H9 (cell line): Measurements from ENCODE around the gene IL15. TPM values are rescaled to one million over a fixed set of nuclear protein-coding genes. Genes with fewer than 3 reads are reported as not detected.

Experiments
- DNase-seq: peaks from one replicate; pipeline ENCODE4 v3.0.0-alpha.2; 2017
- H2AFZ ChIP-seq: one replicate; pipeline ENCODE4 v1.6.1; 2013; ENCODE audit warnings: mild to moderate bottlenecking, low read length, control low read depth, moderate library complexity
- H2AK5ac ChIP-seq: 2 replicates; pipeline ENCODE4 v1.6.1; 2013; ENCODE audit warnings: low read length, control low read depth, mixed read lengths; ENCODE audit not compliant: insufficient read length
- H2BK120ac ChIP-seq: one replicate; pipeline ENCODE4 v1.6.1; 2013; ENCODE audit warnings: low read depth, mild to moderate bottlenecking, low read length, control low read depth, inconsistent platforms; ENCODE audit not compliant: poor library complexity, severe bottlenecking
- H2BK12ac ChIP-seq: 2 replicates; pipeline ENCODE4 v1.6.1; 2013; ENCODE audit warnings: low read length, control low read depth, mixed read lengths, low read depth; ENCODE audit not compliant: insufficient read length
- H2BK15ac ChIP-seq: 2 replicates; pipeline ENCODE4 v1.6.1; 2013; ENCODE audit warnings: low read depth, low read length, control low read depth
- H2BK20ac ChIP-seq: one replicate; pipeline ENCODE4 v1.6.1; 2013; ENCODE audit warnings: low read depth, mild to moderate bottlenecking, low read length, control low read depth, inconsistent platforms; ENCODE audit not compliant: poor library complexity, severe bottlenecking
- H2BK5ac ChIP-seq: 2 replicates; pipeline ENCODE4 v1.6.1; 2013; ENCODE audit warnings: low read length, control low read depth, mixed read lengths; ENCODE audit not compliant: insufficient read length
- H3K14ac ChIP-seq: 2 replicates; pipeline ENCODE4 v1.6.1; 2013; ENCODE audit warnings: low read length, control low read depth; ENCODE audit not compliant: insufficient read depth
- H3K18ac ChIP-seq: 2 replicates; pipeline ENCODE4 v1.6.1; 2013; ENCODE audit warnings: low read depth, mild to moderate bottlenecking, mixed read lengths, low read length, control low read depth; ENCODE audit not compliant: insufficient read length
- H3K23ac ChIP-seq: 2 replicates; pipeline ENCODE4 v1.6.1; 2013; ENCODE audit warnings: low read length, control low read depth, mixed read lengths, low read depth; ENCODE audit not compliant: insufficient read length
- H3K23me2 ChIP-seq: 2 replicates; pipeline ENCODE4 v1.6.1; 2013; ENCODE audit warnings: low read depth, mild to moderate bottlenecking, mixed read lengths, low read length, control low read depth; ENCODE audit not compliant: insufficient read length, poor library complexity, severe bottlenecking
- H3K27ac ChIP-seq: 2 replicates; pipeline ENCODE4 v1.5.1; 2013; ENCODE audit warnings: low read length, control low read depth, mixed read lengths, low read depth; ENCODE audit not compliant: insufficient read length
- H3K27me3 ChIP-seq: 2 replicates; pipeline ENCODE4 v1.6.1; 2013; ENCODE audit warnings: low read length, control low read depth, inconsistent platforms; ENCODE audit not compliant: insufficient read depth
- H3K4ac ChIP-seq: 2 replicates; pipeline ENCODE4 v1.6.1; 2013; ENCODE audit warnings: low read depth, mild to moderate bottlenecking, control low read depth, inconsistent platforms, low read length, moderate library complexity
- H3K4me1 ChIP-seq: 2 replicates; pipeline ENCODE4 v1.6.1; 2013; ENCODE audit warnings: low read length, control low read depth, inconsistent platforms; ENCODE audit not compliant: insufficient read depth
- H3K4me2 ChIP-seq: 2 replicates; pipeline ENCODE4 v1.6.1; 2013; ENCODE audit warnings: low read length, control low read depth, mixed read lengths; ENCODE audit not compliant: insufficient read length, insufficient read depth
- H3K56ac ChIP-seq: 2 replicates; pipeline ENCODE4 v1.6.1; 2013; ENCODE audit warnings: low read depth, mild to moderate bottlenecking, mixed read lengths, low read length, control low read depth; ENCODE audit not compliant: insufficient read length
- H3K79me1 ChIP-seq: 2 replicates; pipeline ENCODE4 v1.6.1; 2013; ENCODE audit warnings: low read depth, mild to moderate bottlenecking, moderate library complexity, low read length, control low read depth, inconsistent platforms; ENCODE audit not compliant: insufficient read depth, poor library complexity, severe bottlenecking
- H3K79me2 ChIP-seq: 2 replicates; pipeline ENCODE4 v1.6.1; 2013; ENCODE audit warnings: low read length, control low read depth, inconsistent platforms; ENCODE audit not compliant: insufficient read depth
- H3K9ac ChIP-seq: 2 replicates; pipeline ENCODE4 v1.6.1; 2013; ENCODE audit warnings: low read length, control low read depth, mixed read lengths; ENCODE audit not compliant: insufficient read length; ENCODE audit errors: extremely low read depth
- H3K9me3 ChIP-seq: one replicate; pipeline ENCODE4 v1.6.1; 2013; ENCODE audit warnings: low read depth, low read length, inconsistent platforms; ENCODE audit not compliant: control insufficient read depth
- H3T11ph ChIP-seq: one replicate; pipeline ENCODE4 v1.6.1; 2013; ENCODE audit warnings: mild to moderate bottlenecking, low read length, control low read depth, inconsistent platforms
- H4K20me1 ChIP-seq: one replicate; pipeline ENCODE4 v1.6.1; 2013; ENCODE audit not compliant: control insufficient read depth, insufficient read length, insufficient read depth
- H4K5ac ChIP-seq: 2 replicates; pipeline ENCODE4 v1.6.1; 2013; ENCODE audit warnings: low read depth, mild to moderate bottlenecking, mixed read lengths, low read length, control low read depth; ENCODE audit not compliant: insufficient read length
- H4K8ac ChIP-seq: replicated peaks from 2 replicates; pipeline ENCODE4 v1.6.1; 2013; ENCODE audit warnings: low read length, control low read depth, mixed read lengths, low read depth; ENCODE audit not compliant: insufficient read length
- H4K91ac ChIP-seq: 2 replicates; pipeline ENCODE4 v1.6.1; 2013; ENCODE audit warnings: low read depth, mild to moderate bottlenecking, moderate library complexity, mixed read lengths, low read length, control low read depth; ENCODE audit not compliant: insufficient read length
- H3K27ac Mint-ChIP-seq, 3 experiments: 2 replicates in 2 of 3; 3 replicates in 1 of 3; pipeline ENCODE4 v1.8.0; 2020 to 2021; ENCODE audit warnings: mixed read lengths in 3 of 3, mild to moderate bottlenecking in 1 of 3, moderate library complexity in 1 of 3
- H3K27me3 Mint-ChIP-seq: 2 replicates; pipeline ENCODE4 v1.8.0; 2021; ENCODE audit warnings: low read depth, mild to moderate bottlenecking, moderate library complexity, mixed read lengths
- H3K36me3 Mint-ChIP-seq, 3 experiments: 2 replicates in 2 of 3; 3 replicates in 1 of 3; pipeline ENCODE4 v1.8.0; 2020 to 2021; ENCODE audit warnings: low read depth in 3 of 3, mixed read lengths in 3 of 3; ENCODE audit not compliant: insufficient read depth in 1 of 3
- H3K4me1 Mint-ChIP-seq, 2 experiments: 2 replicates each; pipeline ENCODE4 v1.8.0; 2020; ENCODE audit warnings: mixed read lengths in 2 of 2
- H3K4me3 Mint-ChIP-seq, 2 experiments: 2 replicates in 1 of 2; 3 replicates in 1 of 2; pipeline ENCODE4 v1.8.0; 2020 to 2021; ENCODE audit warnings: mild to moderate bottlenecking in 2 of 2, mixed read lengths in 2 of 2, moderate library complexity in 1 of 2
- H3K9me3 Mint-ChIP-seq, 2 experiments: 2 replicates in 1 of 2; 3 replicates in 1 of 2; pipeline ENCODE4 v1.8.0; 2020; ENCODE audit warnings: mild to moderate bottlenecking in 2 of 2, mixed read lengths in 2 of 2, moderate library complexity in 1 of 2
- WGBS: extraction: QIAGEN DNeasy Blood & Tissue Kit; methylation state at CpG from one replicate; pipeline ENCODE4 v1.1.7; 2013; ENCODE audit warnings: missing lambda C conversion rate, low lambda C conversion rate, mixed read lengths; ENCODE audit not compliant: insufficient read length; ENCODE audit errors: extremely low coverage; 5-methylcytosine and 5-hydroxymethylcytosine counted together
- total RNA-seq: library from RNA; stranded (reverse); gene quantifications from 2 replicates; pipeline ENCODE4 v1.2.1, GENCODE V29; 2021
- TF ChIP-seq, protein P1 (sequence below): fragments of 200-600 bp; sonication (generic); conservative IDR thresholded peaks from 3 replicates; pipeline ENCODE4 v1.8.0; 2021; ENCODE audit warnings: antibody characterized with exemption, mild to moderate bottlenecking

Gene IL15
- total RNA-seq, 1 experiment from 2014 or later, result 0.61 TPM

DNA sequence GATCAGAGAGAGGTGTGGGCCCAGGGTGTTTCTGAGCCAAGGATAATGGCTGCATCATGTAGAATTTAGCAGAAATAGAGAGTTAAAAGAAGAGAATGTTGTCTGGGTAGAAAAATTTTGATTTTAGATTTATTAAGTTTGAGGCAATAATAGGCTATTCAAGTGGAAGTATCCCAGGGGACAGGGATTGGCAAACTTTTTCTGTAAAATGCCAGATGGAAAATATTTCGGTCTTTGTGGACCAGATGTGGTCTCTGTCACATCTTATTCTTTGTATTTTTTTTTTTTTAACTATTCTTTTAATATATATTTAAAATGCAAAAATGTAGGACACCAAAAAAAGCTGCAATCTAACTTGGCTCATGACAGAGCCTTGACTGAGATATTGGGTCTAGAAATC, 33.1 kb downstream of the IL15 start:
- Histone ChIP-seq H3K27me3 (no peaks in the 10 kb centered on the region; the same call in 1 of the 2 replicates), H3K79me2 (no peaks in the 10 kb centered on the region), H3K4ac (no peak overlapping the region), H4K5ac (no peak overlapping the region), H2BK20ac (no peak overlapping the region), H3K4me2 (no peak overlapping the region), H3K14ac (no peak overlapping the region), H4K8ac (no peak overlapping the region), H3K27ac (no peak overlapping the region), H3K23me2 (no peaks in the 10 kb centered on the region), H2BK120ac (no peak overlapping the region), H3K9ac (no peak overlapping the region), H2AK5ac (no peak overlapping the region), H3T11ph (no peak overlapping the region), H3K9me3 (no peaks in the 10 kb centered on the region), H3K56ac (no peak overlapping the region), H2AFZ (no peak overlapping the region), H2BK12ac (no peak overlapping the region), H4K20me1 (no peaks in the 10 kb centered on the region), H3K18ac (no peak overlapping the region), H4K91ac (no peak overlapping the region), H2BK5ac (no peak overlapping the region), H2BK15ac (no peak overlapping the region), H3K23ac (no peak overlapping the region), H3K79me1 (no peaks in the 10 kb centered on the region), H3K4me1 (no peaks in the 10 kb centered on the region)
- Mint-ChIP-seq H3K27me3 (no peaks in the 10 kb centered on the region), H3K36me3 (no peaks in the 10 kb centered on the region), H3K27ac (no peak overlapping the region), H3K4me3 (no peak overlapping the region), H3K9me3 (no peaks in the 10 kb centered on the region), H3K4me1 (no peaks in the 10 kb centered on the region)
- DNase-seq, result no peak
- TF ChIP-seq, protein P1, sequence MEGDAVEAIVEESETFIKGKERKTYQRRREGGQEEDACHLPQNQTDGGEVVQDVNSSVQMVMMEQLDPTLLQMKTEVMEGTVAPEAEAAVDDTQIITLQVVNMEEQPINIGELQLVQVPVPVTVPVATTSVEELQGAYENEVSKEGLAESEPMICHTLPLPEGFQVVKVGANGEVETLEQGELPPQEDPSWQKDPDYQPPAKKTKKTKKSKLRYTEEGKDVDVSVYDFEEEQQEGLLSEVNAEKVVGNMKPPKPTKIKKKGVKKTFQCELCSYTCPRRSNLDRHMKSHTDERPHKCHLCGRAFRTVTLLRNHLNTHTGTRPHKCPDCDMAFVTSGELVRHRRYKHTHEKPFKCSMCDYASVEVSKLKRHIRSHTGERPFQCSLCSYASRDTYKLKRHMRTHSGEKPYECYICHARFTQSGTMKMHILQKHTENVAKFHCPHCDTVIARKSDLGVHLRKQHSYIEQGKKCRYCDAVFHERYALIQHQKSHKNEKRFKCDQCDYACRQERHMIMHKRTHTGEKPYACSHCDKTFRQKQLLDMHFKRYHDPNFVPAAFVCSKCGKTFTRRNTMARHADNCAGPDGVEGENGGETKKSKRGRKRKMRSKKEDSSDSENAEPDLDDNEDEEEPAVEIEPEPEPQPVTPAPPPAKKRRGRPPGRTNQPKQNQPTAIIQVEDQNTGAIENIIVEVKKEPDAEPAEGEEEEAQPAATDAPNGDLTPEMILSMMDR, result no peak
- no CpG with 5 or more reads among the region's 1 CpG for WGBS
